Duodenal mucosa (tissue), 2 donors: Measurements from ENCODE around the gene FCGR2B.
"Not testable (repeated sequence)": the region's sequence is repeated elsewhere in the genome, so short reads cannot be mapped to it uniquely, and the experiment has no call there.

Experiments used
- H3K27ac ChIP-seq: one replicate; pipeline ENCODE4 v1.7.0; 2013; ENCODE audit warnings: low read depth, low read length
- H3K27me3 ChIP-seq, 2 donors: one replicate each; pipeline ENCODE4 v1.7.0; 2013; ENCODE audit warnings: low read length in 2 of 2, control low read depth in 1 of 2; ENCODE audit not compliant: insufficient read depth in 2 of 2, control insufficient read depth in 1 of 2
- H3K36me3 ChIP-seq, 2 donors: one replicate each; pipeline ENCODE4 v1.7.0; 2013; ENCODE audit warnings: low read length in 2 of 2, control low read depth in 1 of 2; ENCODE audit not compliant: insufficient read depth in 2 of 2, control insufficient read depth in 1 of 2
- H3K4me1 ChIP-seq, 2 donors: one replicate each; pipeline ENCODE4 v1.7.0; 2013; ENCODE audit warnings: low read length in 2 of 2, control low read depth in 1 of 2; ENCODE audit not compliant: insufficient read depth in 2 of 2, control insufficient read depth in 1 of 2
- H3K4me3 ChIP-seq, 2 donors: one replicate each; pipeline ENCODE4 v1.7.0; 2013; ENCODE audit warnings: low read length in 2 of 2, low read depth in 1 of 2
- H3K9ac ChIP-seq, 2 donors: one replicate each; pipeline ENCODE4 v1.7.0; 2013; ENCODE audit warnings: low read length in 2 of 2, low read depth in 1 of 2
- H3K9me3 ChIP-seq, 2 donors: one replicate each; pipeline ENCODE4 v1.7.0; 2013; ENCODE audit warnings: low read length in 2 of 2, control low read depth in 1 of 2; ENCODE audit not compliant: control insufficient read depth in 1 of 2

The FCGR2B gene

GRCh38 chr1:161662684-161663339, at the start of gene FCGR2B:
Gene FCGR2B (plus strand): TSS chr1:161663143. CDS start chr1:161663242, 99 bp downstream.
- H3K36me3 ChIP-seq, H3K9me3 ChIP-seq, H3K9ac ChIP-seq, H3K27ac ChIP-seq, H3K4me1 ChIP-seq, H3K27me3 ChIP-seq, H3K4me3 ChIP-seq: not testable (repeated sequence)

GRCh38 chr1:161616417-161616816, 46.5 kb upstream of the FCGR2B start:
- not testable (repeated sequence) for H3K4me3 ChIP-seq, H3K9ac ChIP-seq, H3K4me1 ChIP-seq, H3K36me3 ChIP-seq, H3K27ac ChIP-seq, H3K9me3 ChIP-seq, H3K27me3 ChIP-seq

- H3K4me3 ChIP-seq, H3K27me3 ChIP-seq, H3K9ac ChIP-seq, H3K36me3 ChIP-seq, H3K9me3 ChIP-seq, H3K27ac ChIP-seq, H3K4me1 ChIP-seq: not testable (repeated sequence)
These were observed 44.4 kb upstream of the FCGR2B start for GRCh38 chr1:161618517-161618916.

DNA sequence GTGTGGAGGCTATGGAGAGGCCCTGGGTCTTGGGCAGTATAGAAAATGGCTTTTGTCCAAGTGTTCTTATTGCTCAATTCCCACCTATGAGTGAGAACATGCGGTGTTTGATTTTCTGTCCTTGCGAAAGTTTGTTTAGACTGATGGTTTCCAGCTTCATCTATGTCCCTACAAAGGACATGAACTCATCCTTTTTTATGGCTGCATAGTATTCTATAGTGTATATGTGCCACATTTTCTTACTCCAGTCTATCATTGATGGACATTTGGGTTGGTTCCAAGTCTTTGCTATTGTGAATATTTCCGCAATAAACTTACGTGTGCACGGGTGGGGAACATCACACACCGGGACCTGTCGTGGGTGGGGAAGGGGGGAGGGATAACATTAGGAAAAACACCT, 42.5 kb upstream of the FCGR2B start:
- H3K9ac ChIP-seq, H3K4me1 ChIP-seq, H3K27me3 ChIP-seq, H3K36me3 ChIP-seq, H3K27ac ChIP-seq, H3K4me3 ChIP-seq, H3K9me3 ChIP-seq: not testable (repeated sequence)

DNA sequence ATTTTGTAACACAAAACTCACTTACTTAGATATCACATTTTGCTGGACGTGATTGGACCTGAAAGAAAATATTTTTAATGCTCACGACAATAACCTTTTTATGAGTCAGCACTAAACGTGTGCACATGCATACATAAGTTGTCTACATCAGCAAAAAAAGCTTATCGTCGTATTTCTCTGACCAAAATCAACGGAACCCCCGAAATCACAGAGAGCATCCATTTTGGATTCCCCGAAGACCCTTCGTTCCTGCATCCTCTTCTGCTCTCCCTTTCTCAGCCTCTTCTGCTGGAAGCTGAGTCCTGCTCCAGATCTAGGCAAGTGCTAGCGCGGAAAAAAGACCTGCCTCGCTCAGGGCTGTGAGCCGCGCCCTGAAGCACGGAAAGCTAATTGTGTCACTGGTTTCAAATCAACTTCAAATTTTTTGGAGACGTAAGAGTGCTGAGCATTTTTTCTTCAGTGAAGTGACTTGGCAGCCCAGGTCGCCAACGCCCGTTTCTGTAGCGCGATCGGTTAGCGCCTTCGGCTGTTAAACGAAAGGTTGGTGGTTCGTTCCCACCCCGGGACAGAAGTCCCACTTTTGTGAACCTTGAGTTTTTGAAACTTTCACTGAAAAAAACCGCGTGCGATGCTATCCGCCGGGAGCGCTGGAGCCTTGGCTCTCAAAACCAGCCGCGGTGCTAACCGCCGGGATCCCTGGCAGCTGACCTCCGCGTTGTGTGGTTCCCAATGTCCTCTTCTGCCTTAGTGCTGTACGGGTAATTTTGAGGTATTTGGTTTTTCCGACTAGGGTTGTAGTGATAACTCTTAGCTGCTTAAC, 41.6 kb upstream of the FCGR2B start:
- not testable (repeated sequence) for H3K9me3 ChIP-seq, H3K4me1 ChIP-seq, H3K27me3 ChIP-seq, H3K36me3 ChIP-seq, H3K27ac ChIP-seq, H3K9ac ChIP-seq
- peak overlapping the region; percentile 30 to 40 for H3K4me3 ChIP-seq

GRCh38 chr1:161622054-161622453, 40.9 kb upstream of the FCGR2B start:
- H3K36me3 ChIP-seq, H3K4me3 ChIP-seq, H3K9ac ChIP-seq, H3K27ac ChIP-seq, H3K9me3 ChIP-seq, H3K4me1 ChIP-seq, H3K27me3 ChIP-seq: not testable (repeated sequence)

DNA sequence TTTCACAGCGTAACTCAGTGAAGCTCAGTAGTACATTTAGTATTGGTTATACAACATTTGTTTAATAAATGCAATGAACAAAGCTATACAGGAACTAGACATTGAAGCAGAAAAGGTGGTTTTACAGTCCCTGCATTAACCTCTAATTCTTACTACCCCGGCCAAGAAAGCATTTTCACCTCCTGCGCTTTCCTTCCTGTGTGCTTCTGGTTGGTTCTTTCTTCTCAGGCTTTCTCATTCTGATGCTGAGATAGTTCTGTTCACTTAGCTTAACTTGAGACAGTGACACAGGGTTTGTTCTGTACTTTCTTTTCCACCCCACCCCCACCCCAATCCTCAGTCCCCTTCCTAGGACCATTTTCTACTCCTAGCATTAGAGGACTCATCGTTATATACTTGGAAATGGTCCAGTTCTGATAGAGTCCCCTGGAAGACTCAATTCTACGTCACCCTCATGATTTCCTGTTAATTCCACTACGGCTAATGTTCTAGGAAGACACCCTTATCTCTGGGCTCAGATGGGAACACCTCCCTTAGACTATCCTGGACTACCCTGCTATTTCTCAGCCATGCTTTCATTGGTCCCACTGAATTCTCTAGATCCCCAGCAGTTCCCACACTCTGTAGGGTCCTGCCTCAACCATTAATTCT, 39.4 kb upstream of the FCGR2B start:
- H3K36me3 ChIP-seq, H3K4me3 ChIP-seq, H3K4me1 ChIP-seq, H3K9me3 ChIP-seq, H3K9ac ChIP-seq, H3K27ac ChIP-seq, H3K27me3 ChIP-seq: not testable (repeated sequence)

DNA sequence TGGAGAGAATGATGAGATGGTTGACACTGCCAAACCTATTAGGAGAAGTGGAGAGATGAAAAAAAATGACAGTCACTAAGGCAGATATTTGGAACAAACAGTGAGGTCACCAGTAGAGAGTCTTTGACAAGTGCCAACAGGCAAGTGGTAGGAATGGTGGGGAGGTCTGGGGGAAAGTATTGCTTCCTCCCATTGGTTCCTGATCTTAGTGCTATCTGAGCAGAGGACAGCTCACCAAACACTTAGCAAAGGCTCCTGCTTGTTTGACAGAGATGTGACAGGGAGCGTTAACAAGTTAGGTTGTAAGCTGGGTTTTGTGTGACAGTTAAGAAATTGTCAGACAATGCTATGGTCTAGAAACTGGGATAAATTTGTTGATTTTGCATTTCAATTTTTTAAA, 38.3 kb upstream of the FCGR2B start:
- not testable (repeated sequence) for H3K27ac ChIP-seq, H3K4me3 ChIP-seq, H3K36me3 ChIP-seq, H3K9me3 ChIP-seq, H3K27me3 ChIP-seq, H3K4me1 ChIP-seq, H3K9ac ChIP-seq

GRCh38 chr1:161626445-161627146, 36.3 kb upstream of the FCGR2B start:
- H3K9me3 ChIP-seq, H3K4me3 ChIP-seq, H3K4me1 ChIP-seq, H3K9ac ChIP-seq, H3K36me3 ChIP-seq, H3K27me3 ChIP-seq, H3K27ac ChIP-seq: not testable (repeated sequence)

GRCh38 chr1:161630128-161630742, 32.7 kb upstream of the FCGR2B start:
- not testable (repeated sequence) for H3K36me3 ChIP-seq, H3K9me3 ChIP-seq, H3K27me3 ChIP-seq, H3K4me1 ChIP-seq, H3K9ac ChIP-seq, H3K27ac ChIP-seq, H3K4me3 ChIP-seq
